SJCRH30 (cell line): Measurements from ENCODE around the gene SLC25A41. TPM values are rescaled to one million over a fixed set of nuclear protein-coding genes. Genes with fewer than 3 reads are reported as not detected.
A peak's percentile ranks its signal among the peaks of the same experiment; 100 is the strongest.

ENCODE experiments used
- DNase-seq, 2 experiments: peaks; one replicate each; pipeline ENCODE4 v3.0.0-alpha.2; 2015 to 2020
- H3K27ac ChIP-seq: fragments of 250-450 bp; sonication (Bioruptor Pico); 2 replicates; pipeline ENCODE4 v1.5.1; 2020; ENCODE audit warnings: mild to moderate bottlenecking, moderate library complexity
- H3K27me3 ChIP-seq: fragments of 250-450 bp; sonication (Bioruptor Pico); 2 replicates; pipeline ENCODE4 v1.5.1; 2020; ENCODE audit warnings: mild to moderate bottlenecking, moderate library complexity
- H3K36me3 ChIP-seq: fragments of 250-450 bp; sonication (Bioruptor Pico); 2 replicates; pipeline ENCODE4 v1.5.1; 2020; ENCODE audit warnings: mild to moderate bottlenecking, moderate library complexity
- H3K4me1 ChIP-seq: fragments of 250-450 bp; sonication (Bioruptor Pico); 2 replicates; pipeline ENCODE4 v1.5.1; 2020; ENCODE audit warnings: mild to moderate bottlenecking, moderate library complexity
- H3K4me3 ChIP-seq: fragments of 250-450 bp; sonication (Bioruptor Pico); 2 replicates; pipeline ENCODE4 v1.5.1; 2020; ENCODE audit warnings: mild to moderate bottlenecking, moderate library complexity
- H3K9me3 ChIP-seq: fragments of 250-450 bp; sonication (Bioruptor Pico); replicated peaks from 2 replicates; pipeline ENCODE4 v1.5.1; 2020; ENCODE audit warnings: mild to moderate bottlenecking, moderate library complexity
- total RNA-seq: library from RNA; depleted of rRNA; stranded (reverse); fragments of >200 nt; shearing (Covaris generic); gene quantifications from 2 replicates; pipeline ENCODE4 v1.2.3, GENCODE V29; 2014; rRNA removed

The SLC25A41 gene
- 0.14 TPM in 1 of 2 replicates, not detected in the other for total RNA-seq

DNA sequence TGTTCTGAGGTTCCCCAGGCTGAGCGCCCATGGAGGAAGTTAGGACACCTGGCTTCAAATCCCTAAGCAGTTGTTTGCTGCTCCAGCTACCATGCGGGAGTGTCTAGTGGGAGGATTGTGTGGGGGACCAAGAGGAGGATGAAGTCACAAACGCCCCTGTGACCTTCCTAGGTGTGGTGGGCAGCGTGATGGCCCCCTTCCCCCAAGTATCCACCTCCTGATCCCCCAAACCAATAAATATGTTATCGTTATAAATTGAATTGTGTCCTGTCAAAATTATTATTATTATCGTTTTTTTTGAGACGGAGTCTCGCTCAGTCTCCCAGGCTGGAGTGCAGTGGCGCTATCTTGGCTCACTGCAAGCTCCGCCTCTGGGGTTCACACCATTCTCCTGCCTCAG, at the start of gene SLC25A41:
Gene SLC25A41 (minus strand): TSS at position 101 of the 400 bp plus-strand sequence. CDS start 70 bp downstream, at position 31.
- Histone ChIP-seq H3K9me3 (no peaks in the 10 kb centered on the region), H3K4me1 (no peaks in the 10 kb centered on the region), H3K4me3 (no peak within 1 kb of the TSS), H3K27me3 (no peaks in the 10 kb centered on the region), H3K27ac (no peak within 1 kb of the TSS), H3K36me3 (no peaks in the 10 kb centered on the region)
- no peak for DNase-seq

- Histone ChIP-seq H3K4me3 (no peak overlapping the region), H3K36me3 (no peaks in the 10 kb centered on the region), H3K4me1 (no peaks in the 10 kb centered on the region), H3K27me3 (no peaks in the 10 kb centered on the region), H3K9me3 (no peaks in the 10 kb centered on the region), H3K27ac (no peak overlapping the region)
- no peak for DNase-seq
Measured at GRCh38 chr19:6483235-6483634, 49.7 kb upstream of the SLC25A41 start.

GRCh38 chr19:6482343-6482686, 48.8 kb upstream of the SLC25A41 start:
- no peak overlapping the region for H3K4me3 ChIP-seq
- no peak for DNase-seq
- no peaks in the 10 kb centered on the region for H3K27me3 ChIP-seq
- no peaks in the 10 kb centered on the region for H3K9me3 ChIP-seq
- H3K36me3 ChIP-seq = no peaks in the 10 kb centered on the region
- H3K27ac ChIP-seq = no peak overlapping the region
- H3K4me1 ChIP-seq = no peaks in the 10 kb centered on the region

- Histone ChIP-seq H3K27ac (no peak within 1 kb of the TSS), H3K36me3 (no peaks in the 10 kb centered on the region), H3K4me3 (no peak within 1 kb of the TSS), H3K4me1 (no peaks in the 10 kb centered on the region), H3K27me3 (no peaks in the 10 kb centered on the region), H3K9me3 (no peaks in the 10 kb centered on the region)
- peak in 1 of 2 experiments; percentile 26 for DNase-seq
Measured at GRCh38 chr19:6481541-6482342, 48.2 kb upstream of the SLC25A41 start, which contains the start of gene DENND1C. TSS of gene DENND1C (minus strand) at chr19:6481787. CDS start at chr19:6481695, 92 bp downstream.

DNA sequence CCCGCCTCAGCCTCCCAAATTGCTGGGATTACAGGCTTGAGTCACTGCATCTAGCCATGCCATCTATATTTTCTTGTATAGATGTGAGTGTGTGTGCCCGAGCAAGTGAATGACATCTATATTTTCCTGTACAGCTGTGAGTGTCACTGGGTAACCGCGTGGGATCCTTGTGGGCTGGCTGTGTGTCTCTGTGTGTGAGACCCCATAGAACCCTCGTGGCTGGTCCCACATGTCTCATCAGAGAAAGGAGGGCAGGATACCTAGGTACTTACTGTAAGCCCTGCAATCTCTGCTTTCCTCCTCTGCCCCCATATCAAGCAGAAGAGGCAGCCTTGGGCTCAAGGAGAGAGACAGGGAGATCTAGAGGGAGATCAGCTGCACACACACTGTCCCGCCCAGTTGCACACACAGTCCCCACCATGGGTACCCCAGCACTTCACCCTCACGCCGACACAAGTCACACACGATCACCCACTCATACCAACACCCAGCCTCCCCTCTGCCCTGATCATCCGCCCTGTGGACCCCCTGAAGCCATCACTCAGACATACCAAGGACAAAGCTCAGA, 47.4 kb upstream of the SLC25A41 start:
- Histone ChIP-seq H3K4me3 (no peak overlapping the region), H3K9me3 (no peaks in the 10 kb centered on the region), H3K4me1 (no peaks in the 10 kb centered on the region), H3K36me3 (no peaks in the 10 kb centered on the region), H3K27me3 (no peaks in the 10 kb centered on the region), H3K27ac (no peak overlapping the region)
- DNase-seq = no peak

GRCh38 chr19:6479836-6480398, 46.4 kb upstream of the SLC25A41 start:
- no peaks in the 10 kb centered on the region for H3K9me3 ChIP-seq
- no peak overlapping the region for H3K27ac ChIP-seq
- H3K4me3 ChIP-seq = no peak overlapping the region
- no peaks in the 10 kb centered on the region for H3K36me3 ChIP-seq
- no peaks in the 10 kb centered on the region for H3K4me1 ChIP-seq
- no peaks in the 10 kb centered on the region for H3K27me3 ChIP-seq
- no peak for DNase-seq

DNA sequence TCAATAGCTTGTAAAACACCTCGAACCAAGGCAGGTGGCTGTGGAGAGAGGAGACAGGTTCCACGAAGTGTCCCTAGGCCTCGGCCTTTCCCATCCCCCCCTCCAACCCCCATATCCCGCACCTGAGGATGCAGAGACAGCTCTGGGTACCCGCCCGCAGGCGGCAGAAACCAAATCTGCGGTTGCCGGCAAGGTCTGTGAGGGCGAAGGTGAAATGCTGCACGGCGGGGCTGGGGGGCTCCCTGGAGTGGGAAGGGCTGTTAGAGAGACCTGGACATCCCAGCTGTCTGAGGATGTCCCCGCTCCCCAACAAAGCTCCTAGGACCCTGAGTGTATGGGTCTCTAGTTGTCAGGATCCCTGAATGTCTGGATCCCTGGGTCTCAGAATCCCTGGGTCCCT, 45.3 kb upstream of the SLC25A41 start:
- no peaks in the 10 kb centered on the region for H3K27me3 ChIP-seq

DNA sequence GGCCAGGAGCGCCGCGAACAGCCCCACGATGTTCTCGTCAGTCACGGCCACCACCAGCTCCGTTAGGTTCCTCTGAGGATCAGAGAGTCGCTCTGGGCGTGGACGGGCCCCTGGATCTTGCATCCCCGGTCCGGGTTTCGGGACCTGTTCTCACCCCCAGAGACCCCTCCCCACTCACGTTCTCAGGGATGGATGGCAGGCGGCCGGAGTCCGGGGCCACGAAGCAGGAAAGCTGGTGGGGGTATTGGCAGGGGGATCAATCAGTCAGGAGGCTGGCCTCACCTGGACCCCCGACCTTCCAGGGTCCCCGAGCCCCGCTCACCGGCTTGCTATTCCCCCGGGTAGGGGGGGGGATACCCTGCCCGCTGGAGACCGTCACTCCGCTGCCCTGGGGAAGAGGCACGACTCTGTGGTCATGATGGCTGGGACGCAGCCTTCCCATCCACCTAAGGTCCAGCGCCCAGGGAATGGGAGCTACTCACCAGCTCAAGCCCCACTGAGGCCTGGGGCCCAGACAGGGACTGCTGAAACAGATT, 43.4 kb upstream of the SLC25A41 start:
- H3K27ac ChIP-seq = no peak overlapping the region
- H3K9me3 ChIP-seq = no peaks in the 10 kb centered on the region
- no peaks in the 10 kb centered on the region for H3K36me3 ChIP-seq
- no peaks in the 10 kb centered on the region for H3K27me3 ChIP-seq
- DNase-seq = no peak
- H3K4me1 ChIP-seq = no peaks in the 10 kb centered on the region
- H3K4me3 ChIP-seq = no peak overlapping the region

More for the DNA sequence above, 45.3 kb upstream of the SLC25A41 start:
- H3K4me3 ChIP-seq = no peak overlapping the region
- H3K9me3 ChIP-seq = no peaks in the 10 kb centered on the region
- no peaks in the 10 kb centered on the region for H3K4me1 ChIP-seq
- no peak overlapping the region for H3K27ac ChIP-seq
- H3K36me3 ChIP-seq = no peaks in the 10 kb centered on the region
- no peak for DNase-seq

DNA sequence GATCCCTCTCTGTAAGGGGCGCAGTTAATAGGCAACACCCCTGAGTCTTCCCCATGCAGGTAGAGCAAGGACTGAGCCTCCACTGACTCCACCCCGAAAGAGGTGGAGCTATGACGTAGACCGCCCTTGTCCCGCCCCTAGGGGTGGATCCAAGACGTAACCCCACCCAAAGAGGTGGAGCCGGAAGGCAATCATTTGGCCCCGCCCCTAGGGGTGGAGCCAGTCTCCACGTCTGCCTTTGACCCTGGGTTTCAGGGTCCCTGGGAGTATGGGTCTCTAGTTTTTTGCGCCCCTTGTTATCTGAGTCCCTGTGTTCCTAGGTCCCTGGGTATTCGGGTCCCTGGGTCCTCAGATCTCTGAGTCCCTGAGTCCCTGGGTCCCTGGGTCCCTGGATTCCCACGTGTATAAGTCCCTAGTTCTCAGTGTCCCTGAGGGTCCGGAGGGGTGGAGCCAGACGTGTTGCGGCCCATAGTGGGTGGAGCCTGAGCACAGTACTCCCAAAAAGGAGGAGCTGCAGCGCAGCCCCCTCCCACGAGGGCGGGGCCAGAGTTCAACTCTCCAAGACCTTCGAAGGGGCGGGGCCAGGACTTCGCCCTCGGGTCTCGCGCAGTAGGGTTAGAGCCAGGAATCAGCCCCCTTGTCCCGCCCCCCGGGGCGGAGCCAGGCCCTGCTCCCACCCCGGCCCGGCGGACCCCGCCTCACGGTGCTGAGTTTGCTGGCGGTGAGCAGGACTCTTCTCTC, 42.8 kb upstream of the SLC25A41 start:
- no peak overlapping the region for H3K4me3 ChIP-seq
- no peaks in the 10 kb centered on the region for H3K4me1 ChIP-seq
- DNase-seq = peak in 1 of 2 experiments; percentile 17
- no peaks in the 10 kb centered on the region for H3K27me3 ChIP-seq
- no peaks in the 10 kb centered on the region for H3K36me3 ChIP-seq
- H3K27ac ChIP-seq = no peak overlapping the region
- no peaks in the 10 kb centered on the region for H3K9me3 ChIP-seq

DNA sequence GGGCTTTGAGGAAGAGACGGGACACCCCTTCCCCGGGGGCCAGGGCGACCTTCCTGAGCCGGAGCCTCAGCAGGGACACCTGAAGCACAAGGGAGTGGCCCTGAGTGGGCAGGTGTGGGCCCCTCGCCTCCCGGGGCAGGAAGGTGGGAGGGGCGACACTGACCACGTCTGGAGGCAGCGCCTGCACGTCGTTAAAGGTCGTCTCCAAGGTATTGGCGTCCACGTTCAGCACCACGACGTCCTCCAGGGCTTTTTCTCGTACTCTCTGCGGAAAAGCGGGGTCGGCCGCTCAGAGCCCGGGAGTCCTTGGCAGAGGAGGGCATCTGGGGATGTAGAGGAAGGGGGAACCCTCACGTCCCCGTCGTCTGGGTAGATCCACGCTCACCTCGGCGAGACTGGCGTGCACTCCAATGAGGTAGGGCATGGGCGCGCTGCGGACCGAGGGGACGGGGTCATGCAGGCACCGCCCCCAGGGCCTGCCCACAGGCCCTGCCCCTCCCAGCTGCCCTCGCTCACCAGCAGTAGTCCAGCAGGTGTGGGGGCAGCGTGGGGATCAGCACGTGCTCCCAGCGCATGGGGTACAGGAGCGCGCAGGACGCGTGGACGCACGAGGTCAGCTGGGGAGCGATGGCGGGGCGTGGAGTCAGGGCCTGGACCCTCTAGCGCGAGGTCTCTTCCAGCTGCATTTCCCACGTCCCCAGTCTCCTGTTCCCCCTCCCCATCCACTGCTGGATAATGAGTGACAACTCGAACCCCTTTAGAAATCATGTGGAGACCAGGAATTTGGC, 42.0 kb upstream of the SLC25A41 start:
- no peak overlapping the region for H3K27ac ChIP-seq
- no peaks in the 10 kb centered on the region for H3K9me3 ChIP-seq
- H3K27me3 ChIP-seq = no peaks in the 10 kb centered on the region
- no peak overlapping the region for H3K4me3 ChIP-seq
- DNase-seq = no peak
- H3K4me1 ChIP-seq = no peaks in the 10 kb centered on the region
- H3K36me3 ChIP-seq = no peaks in the 10 kb centered on the region

DNA sequence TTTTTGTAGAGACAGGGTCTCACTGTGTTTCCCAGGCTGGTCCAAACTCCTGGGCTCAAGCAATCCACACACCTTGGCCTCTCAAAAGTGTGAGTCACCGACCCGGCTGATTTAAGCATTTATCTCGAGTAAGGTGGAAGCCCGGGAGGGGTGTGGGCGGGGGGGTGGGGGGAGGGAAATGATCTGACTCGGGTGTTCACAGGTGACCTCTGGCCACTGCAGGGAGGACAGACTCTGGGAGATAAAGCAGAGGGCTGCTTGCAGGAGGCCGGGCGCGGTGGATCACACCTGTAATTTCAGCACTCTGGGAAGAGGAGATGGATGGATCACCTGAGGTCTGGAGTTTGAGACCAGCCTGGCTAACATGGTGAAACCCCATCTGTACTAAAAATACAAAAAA, 40.1 kb upstream of the SLC25A41 start:
- Histone ChIP-seq H3K9me3 (no peaks in the 10 kb centered on the region), H3K36me3 (no peaks in the 10 kb centered on the region), H3K4me3 (no peak overlapping the region), H3K27me3 (no peaks in the 10 kb centered on the region), H3K4me1 (no peaks in the 10 kb centered on the region), H3K27ac (no peak overlapping the region)
- DNase-seq = no peak

- no peaks in the 10 kb centered on the region for H3K9me3 ChIP-seq
- no peaks in the 10 kb centered on the region for H3K27me3 ChIP-seq
- no peak for DNase-seq
Measured at GRCh38 chr19:6472713-6473112, 39.1 kb upstream of the SLC25A41 start.

GRCh38 chr19:6471076-6471475, 37.5 kb upstream of the SLC25A41 start:
- no peaks in the 10 kb centered on the region for H3K27me3 ChIP-seq
- no peaks in the 10 kb centered on the region for H3K4me1 ChIP-seq
- no peak overlapping the region for H3K4me3 ChIP-seq
- DNase-seq = no peak
- H3K9me3 ChIP-seq = no peaks in the 10 kb centered on the region
- no peak overlapping the region for H3K27ac ChIP-seq
- H3K36me3 ChIP-seq = no peaks in the 10 kb centered on the region

More at GRCh38 chr19:6472713-6473112, 39.1 kb upstream of the SLC25A41 start:
- Histone ChIP-seq H3K4me3 (no peak overlapping the region), H3K36me3 (no peaks in the 10 kb centered on the region), H3K27ac (no peak overlapping the region), H3K4me1 (no peaks in the 10 kb centered on the region)

DNA sequence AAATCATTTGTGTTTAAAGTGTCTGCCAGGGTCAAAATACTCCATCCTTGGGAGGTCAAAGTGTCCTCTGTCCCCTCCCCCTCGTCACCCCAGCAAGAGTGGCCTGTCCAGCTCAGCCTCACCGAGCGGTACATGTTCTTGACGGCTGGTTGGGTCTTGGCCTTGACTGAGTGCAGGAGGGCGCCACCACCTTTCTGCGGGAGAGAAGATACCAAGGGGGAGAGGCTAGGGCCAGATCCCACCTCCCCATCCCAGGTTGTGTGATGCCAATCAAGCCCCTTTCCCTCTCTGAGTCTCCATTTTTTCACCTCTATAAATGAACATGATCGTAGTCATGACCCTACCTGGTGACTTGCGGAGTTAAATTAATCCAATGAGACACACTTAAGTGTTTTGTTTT, 36.6 kb upstream of the SLC25A41 start:
- no peaks in the 10 kb centered on the region for H3K9me3 ChIP-seq
- no peak overlapping the region for H3K27ac ChIP-seq
- H3K36me3 ChIP-seq = no peaks in the 10 kb centered on the region
- H3K27me3 ChIP-seq = no peaks in the 10 kb centered on the region
- H3K4me1 ChIP-seq = no peaks in the 10 kb centered on the region
- DNase-seq = no peak
- H3K4me3 ChIP-seq = no peak overlapping the region
